Naive thymus-derived CD8-positive, alpha-beta T cell (primary cell): Measurements from ENCODE around the gene KCNK10. TPM values are rescaled to one million over a fixed set of nuclear protein-coding genes. Genes with fewer than 3 reads are reported as not detected.

Source experiments
- ATAC-seq, 2 donors: fragments of 150-1000 bp; cut with Tn5 transposase in 1 of 2; sonication (Bioruptor Pico), chemical (Tn5 transposase) in 1 of 2; 1 replicate in 1 of 2; 2 replicates in 1 of 2; pipeline ENCODE4 v1.10.0; 2021; ENCODE audit warnings: mild to moderate bottlenecking in 2 of 2, moderate library complexity in 2 of 2
- POLR2A ChIA-PET: fragments of 350-600 bp; sonication (Branson Sonifier 250); formaldehyde crosslinking; loops from one replicate; lab custom pipeline; 2021; ENCODE audit warnings: antibody characterized with exemption; lab: Charles Lee
- DNase-seq, 10 donors: peaks; one replicate each; pipeline versions ENCODE4 v3.0.0 to v3.0.0-alpha.2; 2020 to 2022
- H3K27ac Mint-ChIP-seq, 10 donors: one replicate each; pipeline ENCODE4 v1.8.0; 2020 to 2022; ENCODE audit warnings: mild to moderate bottlenecking in 10 of 10, mixed read lengths in 10 of 10, moderate library complexity in 4 of 10, inconsistent platforms in 1 of 10
- H3K27me3 Mint-ChIP-seq, 5 donors: one replicate each; pipeline ENCODE4 v1.8.0; 2021 to 2022; ENCODE audit warnings: mixed read lengths in 5 of 5
- H3K36me3 Mint-ChIP-seq, 3 donors: one replicate each; pipeline ENCODE4 v1.8.0; 2020 to 2022; ENCODE audit warnings: mixed read lengths in 3 of 3, mild to moderate bottlenecking in 2 of 3, inconsistent platforms in 1 of 3
- H3K4me1 Mint-ChIP-seq, 4 donors: one replicate each; pipeline ENCODE4 v1.8.0; 2021 to 2022; ENCODE audit warnings: mixed read lengths in 4 of 4
- H3K4me3 Mint-ChIP-seq, 10 donors: one replicate each; pipeline ENCODE4 v1.8.0; 2020 to 2022; ENCODE audit warnings: mild to moderate bottlenecking in 10 of 10, mixed read lengths in 10 of 10, moderate library complexity in 6 of 10, inconsistent platforms in 1 of 10
- H3K9me3 Mint-ChIP-seq, 9 donors: one replicate each; pipeline ENCODE4 v1.8.0; 2020 to 2022; ENCODE audit warnings: mixed read lengths in 9 of 9, mild to moderate bottlenecking in 3 of 9, inconsistent platforms in 1 of 9, moderate library complexity in 1 of 9
- polyA plus RNA-seq, 3 donors: library from polyadenylated mRNA; unstranded; fragments of 300-500 nt; fragmentation: Illumina TruSeq; gene quantifications; one replicate each; pipeline ENCODE4 v1.2.3, GENCODE V29; 2021
- total RNA-seq, 8 experiments: library from RNA in 2 of 8; stranded (reverse) in 2 of 8; gene quantifications; one replicate each; pipeline ENCODE4 v1.2.3 and lab custom pipeline; 2021 to 2026

The KCNK10 gene
- total and polyA plus RNA-seq, 5 experiments from 2014 or later = not detected

DNA sequence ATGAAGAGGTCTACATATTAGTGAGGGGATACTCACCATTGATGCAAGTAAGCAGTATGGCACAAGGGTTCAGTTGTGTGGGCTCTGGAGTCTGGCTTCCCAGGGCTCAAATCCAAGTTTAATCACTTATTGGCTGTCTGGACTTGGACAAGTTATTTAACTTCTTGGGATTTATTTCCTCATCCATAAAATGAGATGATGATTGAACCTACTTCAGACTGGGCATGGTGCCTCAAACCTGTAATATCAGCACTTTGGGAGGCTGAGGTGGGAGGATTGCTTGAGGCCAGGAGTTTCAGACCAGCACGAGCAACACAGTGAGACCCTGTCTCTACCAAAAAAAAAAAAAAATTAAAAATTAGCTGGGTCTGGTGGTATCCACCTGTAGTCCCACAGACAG lies 67.9 kb downstream of the KCNK10 start:
- H3K27ac Mint-ChIP-seq = no peak overlapping the region
- H3K4me3 Mint-ChIP-seq = no peak overlapping the region
- DNase-seq (no peak), ATAC-seq (no peak)
- POLR2A ChIA-PET = no interaction called here
- H3K4me1 Mint-ChIP-seq = no peaks in the 10 kb centered on the region
- no peaks in the 10 kb centered on the region for H3K36me3 Mint-ChIP-seq
- H3K27me3 Mint-ChIP-seq = peaks cover 10 to 35% (median 19%) of the 10 kb centered on the region in 5 donors
- H3K9me3 Mint-ChIP-seq = no peaks in the 10 kb centered on the region

DNA sequence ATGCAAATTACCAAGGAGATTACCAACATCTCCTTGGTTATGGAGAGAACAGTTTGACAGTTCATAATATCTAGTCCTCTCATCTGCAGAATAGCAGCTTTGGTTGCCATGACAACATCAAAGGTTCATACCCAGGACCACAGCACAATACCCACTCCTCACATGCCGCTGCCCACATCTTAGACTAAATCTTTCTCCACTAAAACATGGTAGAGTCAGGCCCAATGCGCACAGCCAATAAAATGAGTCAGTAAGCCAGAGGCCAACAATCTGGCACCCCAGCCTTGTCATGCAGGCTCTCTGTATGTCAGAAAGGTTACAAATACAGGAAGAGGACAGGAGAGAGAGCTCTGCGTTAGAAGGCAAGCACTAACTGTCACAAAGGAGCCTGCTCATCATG lies 70.6 kb downstream of the KCNK10 start:
- Mint-ChIP-seq H3K4me1 (no peaks in the 10 kb centered on the region), H3K4me3 (no peak overlapping the region), H3K27ac (no peak overlapping the region), H3K36me3 (no peaks in the 10 kb centered on the region), H3K27me3 (peaks cover 5 to 27% (median 9%) of the 10 kb centered on the region in 5 donors), H3K9me3 (no peaks in the 10 kb centered on the region)
- POLR2A ChIA-PET = no interaction called here
- DNase-seq = no peak
- ATAC-seq = no peak

DNA sequence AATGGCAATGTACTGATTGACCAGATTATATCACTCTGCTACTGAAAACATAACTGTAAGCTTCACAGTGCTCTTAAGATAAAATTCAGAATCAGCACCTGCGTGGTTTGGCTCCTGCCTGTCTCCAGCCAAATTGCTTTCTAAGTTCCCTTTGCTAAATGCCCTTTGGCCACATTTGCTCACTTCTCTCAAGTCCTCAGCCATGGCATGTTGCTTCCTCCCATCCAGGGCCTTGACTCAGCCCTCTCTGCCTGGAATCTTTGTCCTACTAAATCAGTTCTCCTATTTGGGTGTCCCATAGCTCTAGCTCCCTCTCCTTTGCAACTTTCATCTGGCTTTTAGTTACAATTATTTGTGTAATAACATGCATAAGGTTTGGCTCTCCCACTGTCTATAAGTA lies 71.4 kb downstream of the KCNK10 start:
- H3K36me3 Mint-ChIP-seq = no peaks in the 10 kb centered on the region
- no peaks in the 10 kb centered on the region for H3K4me1 Mint-ChIP-seq
- DNase-seq = no peak
- H3K9me3 Mint-ChIP-seq = no peaks in the 10 kb centered on the region
- no peak overlapping the region for H3K4me3 Mint-ChIP-seq
- ATAC-seq = no peak
- H3K27ac Mint-ChIP-seq = no peak overlapping the region
- peaks cover 5 to 30% (median 8%) of the 10 kb centered on the region in 5 donors for H3K27me3 Mint-ChIP-seq
- POLR2A ChIA-PET = no interaction called here

DNA sequence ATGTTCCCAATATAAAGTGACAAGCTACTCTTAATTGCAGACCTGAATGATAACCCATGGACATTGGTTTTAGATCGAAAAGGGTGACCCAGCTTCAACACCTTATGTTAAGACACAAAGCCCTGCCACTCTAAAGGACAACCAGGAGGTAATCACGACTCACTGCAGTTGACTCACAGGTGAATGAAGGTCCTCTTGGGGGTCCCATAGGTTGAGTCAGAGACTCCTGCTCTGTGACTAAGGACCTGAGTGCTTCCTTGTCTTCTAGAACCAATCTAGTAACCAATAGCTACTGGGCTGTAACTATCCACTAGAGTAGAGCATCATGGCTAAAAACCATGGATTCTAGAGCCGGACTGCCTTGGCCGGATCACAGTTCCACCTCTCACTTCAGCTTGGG lies 73.8 kb downstream of the KCNK10 start:
- Mint-ChIP-seq H3K36me3 (no peaks in the 10 kb centered on the region), H3K27ac (no peak overlapping the region), H3K27me3 (peaks cover 7 to 54% (median 14%) of the 10 kb centered on the region in 5 donors), H3K4me1 (no peaks in the 10 kb centered on the region), H3K9me3 (no peaks in the 10 kb centered on the region), H3K4me3 (no peak overlapping the region)
- POLR2A ChIA-PET = no interaction called here
- DNase-seq (no peak), ATAC-seq (no peak)

DNA sequence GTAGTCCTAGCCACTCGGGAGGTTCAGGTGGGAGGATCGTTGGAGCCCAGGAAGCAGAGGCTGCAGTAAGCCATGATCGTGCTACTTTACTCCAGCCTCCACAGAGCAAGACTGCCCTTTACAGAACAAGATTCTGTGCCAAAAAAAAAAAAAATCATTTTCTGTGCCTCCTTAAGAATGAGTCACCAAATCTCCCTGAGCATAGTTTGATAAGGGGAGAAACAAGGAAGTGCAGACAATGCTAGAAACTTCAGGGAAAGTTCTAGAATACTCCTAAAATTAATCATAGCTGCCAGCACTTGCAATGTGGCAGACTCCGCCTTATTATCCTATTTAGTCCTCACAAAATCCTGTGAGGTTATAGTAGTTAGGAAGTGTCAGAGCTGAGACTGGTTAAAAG lies 74.5 kb downstream of the KCNK10 start:
- no peak overlapping the region for H3K4me3 Mint-ChIP-seq
- DNase-seq (no peak), ATAC-seq (no peak)
- H3K36me3 Mint-ChIP-seq = no peaks in the 10 kb centered on the region
- no peaks in the 10 kb centered on the region for H3K4me1 Mint-ChIP-seq
- POLR2A ChIA-PET = no interaction called here
- peaks cover 7 to 61% (median 17%) of the 10 kb centered on the region in 5 donors for H3K27me3 Mint-ChIP-seq
- no peaks in the 10 kb centered on the region for H3K9me3 Mint-ChIP-seq
- no peak overlapping the region for H3K27ac Mint-ChIP-seq

- ATAC-seq = no peak
- H3K27me3 Mint-ChIP-seq = peaks cover 10 to 57% (median 21%) of the 10 kb centered on the region in 5 donors
- POLR2A ChIA-PET = no interaction called here
- H3K27ac Mint-ChIP-seq = no peak overlapping the region
- no peaks in the 10 kb centered on the region for H3K9me3 Mint-ChIP-seq
- no peaks in the 10 kb centered on the region for H3K36me3 Mint-ChIP-seq
- H3K4me3 Mint-ChIP-seq = no peak overlapping the region
- no peak for DNase-seq
- H3K4me1 Mint-ChIP-seq = no peaks in the 10 kb centered on the region
Measured at GRCh38 chr14:88247228-88247627, 75.8 kb downstream of the KCNK10 start.

- Mint-ChIP-seq H3K4me1 (no peaks in the 10 kb centered on the region), H3K27ac (no peak overlapping the region), H3K9me3 (no peaks in the 10 kb centered on the region), H3K27me3 (peaks cover 10 to 70% (median 28%) of the 10 kb centered on the region in 5 donors), H3K4me3 (no peak overlapping the region), H3K36me3 (no peaks in the 10 kb centered on the region)
- POLR2A ChIA-PET = no interaction called here
- DNase-seq (no peak), ATAC-seq (no peak)
Measured at GRCh38 chr14:88245321-88245720, 77.7 kb downstream of the KCNK10 start.

DNA sequence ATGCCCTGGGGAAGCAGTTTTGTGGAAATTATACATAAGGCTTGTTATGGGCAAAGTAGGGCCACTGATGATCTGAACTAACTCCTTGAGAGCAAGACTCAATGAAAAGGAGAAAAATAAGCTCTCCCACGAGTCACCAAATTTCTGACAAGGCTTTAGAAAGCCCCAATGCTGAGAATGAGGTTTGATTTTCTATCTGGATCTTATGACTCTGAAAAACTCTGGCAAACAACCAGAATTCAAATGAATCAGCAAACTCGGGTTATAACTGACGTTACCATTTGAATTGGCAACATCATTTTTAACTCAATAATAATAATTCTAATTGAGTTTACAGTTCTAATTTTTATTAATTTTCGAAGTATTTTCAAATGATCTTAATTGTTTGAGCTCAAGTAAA lies 79.1 kb downstream of the KCNK10 start:
- POLR2A ChIA-PET = no interaction called here
- no peak overlapping the region for H3K27ac Mint-ChIP-seq
- DNase-seq = no peak
- no peaks in the 10 kb centered on the region for H3K9me3 Mint-ChIP-seq
- peaks cover 11 to 84% (median 34%) of the 10 kb centered on the region in 5 donors for H3K27me3 Mint-ChIP-seq
- no peak overlapping the region for H3K4me3 Mint-ChIP-seq
- no peak for ATAC-seq
- H3K4me1 Mint-ChIP-seq = no peaks in the 10 kb centered on the region
- H3K36me3 Mint-ChIP-seq = no peaks in the 10 kb centered on the region

DNA sequence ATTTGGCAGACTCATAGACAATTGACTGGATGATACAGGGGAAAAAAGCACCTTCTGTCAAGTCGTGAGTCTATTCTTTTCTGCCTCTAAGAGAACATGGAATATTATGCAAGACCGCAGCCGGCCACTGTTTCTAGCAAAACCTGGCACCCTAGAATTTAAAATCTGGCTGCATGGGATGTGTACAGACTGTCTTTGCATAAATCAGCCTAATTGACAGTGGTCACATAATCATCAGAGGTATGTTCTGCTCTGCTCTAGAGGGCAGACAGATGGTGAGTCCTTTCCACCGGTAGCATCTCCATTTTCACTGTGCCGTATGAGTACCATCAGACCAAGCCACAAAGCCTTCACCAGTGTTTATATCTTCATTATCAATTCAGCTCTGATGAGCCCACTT lies 80.6 kb downstream of the KCNK10 start:
- ATAC-seq = no peak
- POLR2A ChIA-PET = no interaction called here
- H3K9me3 Mint-ChIP-seq = no peaks in the 10 kb centered on the region
- H3K27me3 Mint-ChIP-seq = peaks cover 11 to 85% (median 37%) of the 10 kb centered on the region in 5 donors
- H3K4me3 Mint-ChIP-seq = no peak overlapping the region
- H3K36me3 Mint-ChIP-seq = no peaks in the 10 kb centered on the region
- DNase-seq = no peak
- no peaks in the 10 kb centered on the region for H3K4me1 Mint-ChIP-seq
- no peak overlapping the region for H3K27ac Mint-ChIP-seq

DNA sequence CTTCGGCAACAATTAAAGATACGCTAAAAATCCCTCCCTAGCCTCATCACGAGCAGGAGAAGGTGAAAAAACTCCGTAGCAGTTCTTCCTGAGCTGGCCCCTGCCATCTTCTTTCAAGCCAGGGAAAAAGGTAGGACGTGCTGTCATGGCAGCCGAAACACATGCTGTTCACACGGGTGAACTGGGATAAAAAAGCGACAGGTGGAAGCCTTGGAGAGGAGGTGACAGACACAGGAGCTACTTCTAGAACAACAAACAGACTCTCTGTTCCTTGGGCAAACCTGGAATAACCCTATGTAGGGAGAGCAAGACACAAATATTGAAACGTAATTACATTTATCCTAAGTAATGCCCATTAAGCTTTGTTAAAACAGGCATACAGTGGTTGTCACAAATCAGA lies 81.3 kb downstream of the KCNK10 start:
- Mint-ChIP-seq H3K27me3 (peaks cover 9 to 78% (median 34%) of the 10 kb centered on the region in 5 donors), H3K36me3 (no peaks in the 10 kb centered on the region), H3K27ac (no peak overlapping the region), H3K9me3 (peaks cover 0 to 2% (median 0%) of the 10 kb centered on the region in 9 donors), H3K4me3 (no peak overlapping the region), H3K4me1 (no peaks in the 10 kb centered on the region)
- DNase-seq (no peak), ATAC-seq (no peak)
- POLR2A ChIA-PET = no interaction called here

- H3K9me3 Mint-ChIP-seq = peaks cover 0 to 12% (median 5%) of the 10 kb centered on the region in 9 donors
- H3K4me1 Mint-ChIP-seq = no peaks in the 10 kb centered on the region
- DNase-seq = no peak
- peaks cover 8 to 40% (median 13%) of the 10 kb centered on the region in 5 donors for H3K27me3 Mint-ChIP-seq
- no peak for ATAC-seq
- POLR2A ChIA-PET = no interaction called here
- H3K27ac Mint-ChIP-seq = no peak overlapping the region
- no peak overlapping the region for H3K4me3 Mint-ChIP-seq
- H3K36me3 Mint-ChIP-seq = peaks cover 0 to 12% (median 7%) of the 10 kb centered on the region in 3 donors
Measured at GRCh38 chr14:88234442-88234841, 88.6 kb downstream of the KCNK10 start.

DNA sequence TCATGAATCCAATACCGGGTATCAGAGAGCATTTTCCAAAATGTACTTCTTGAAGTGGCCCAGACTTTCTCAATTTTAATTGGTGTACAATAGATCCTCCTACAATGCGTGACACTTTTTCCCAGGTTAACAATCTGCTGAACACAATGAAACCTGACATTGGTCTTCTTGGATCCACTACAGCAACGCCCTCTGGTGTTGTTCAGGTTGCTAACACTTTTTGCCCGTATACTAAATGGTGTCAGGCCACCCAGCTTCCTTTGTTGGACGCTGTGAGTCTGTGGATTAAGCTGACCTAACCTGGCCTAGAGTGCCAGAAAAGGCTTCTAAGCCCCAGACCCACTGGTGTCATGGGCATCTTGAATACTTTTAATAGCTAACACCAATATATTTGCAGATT lies 89.2 kb downstream of the KCNK10 start:
- DNase-seq (no peak), ATAC-seq (no peak)
- Mint-ChIP-seq H3K27ac (no peak overlapping the region), H3K9me3 (peaks cover 0 to 12% (median 5%) of the 10 kb centered on the region in 9 donors), H3K4me3 (no peak overlapping the region), H3K4me1 (no peaks in the 10 kb centered on the region), H3K27me3 (peaks cover 8 to 35% (median 10%) of the 10 kb centered on the region in 5 donors), H3K36me3 (peaks cover 0 to 12% (median 7%) of the 10 kb centered on the region in 3 donors)
- POLR2A ChIA-PET = no interaction called here

GRCh38 chr14:88232771-88233170 lies 90.3 kb downstream of the KCNK10 start:
- H3K27me3 Mint-ChIP-seq = peaks cover 6 to 29% (median 8%) of the 10 kb centered on the region in 5 donors
- peaks cover 0 to 12% (median 5%) of the 10 kb centered on the region in 9 donors for H3K9me3 Mint-ChIP-seq
- H3K36me3 Mint-ChIP-seq = peaks cover 0 to 12% (median 7%) of the 10 kb centered on the region in 3 donors
- no peak overlapping the region for H3K4me3 Mint-ChIP-seq
- peak overlapping the region in 1 of 10 donors; percentile 31 for H3K27ac Mint-ChIP-seq
- H3K4me1 Mint-ChIP-seq = no peaks in the 10 kb centered on the region
- POLR2A ChIA-PET = no interaction called here
- DNase-seq (no peak), ATAC-seq (no peak)

- H3K27me3 Mint-ChIP-seq = peaks cover 8 to 29% (median 12%) of the 10 kb centered on the region in 5 donors
- peaks cover 0 to 12% (median 7%) of the 10 kb centered on the region in 3 donors for H3K36me3 Mint-ChIP-seq
- ATAC-seq = no peak
- H3K27ac Mint-ChIP-seq = no peak overlapping the region
- peaks cover 0 to 12% (median 5%) of the 10 kb centered on the region in 9 donors for H3K9me3 Mint-ChIP-seq
- no peak overlapping the region for H3K4me3 Mint-ChIP-seq
- POLR2A ChIA-PET = no interaction called here
- H3K4me1 Mint-ChIP-seq = no peaks in the 10 kb centered on the region
- DNase-seq = no peak
Measured at GRCh38 chr14:88231603-88232002, 91.5 kb downstream of the KCNK10 start.
